OCI-LY7 (cell line): ENCODE results near the gene ATP2A3. TPM values are rescaled to one million over a fixed set of nuclear protein-coding genes. Genes with fewer than 3 reads are reported as not detected.

ENCODE experiments used
- BruUV-seq: library from RNA; stranded (reverse); fragments of 400-500 nt; replicated peaks from 2 replicates; lab custom pipeline; 2021; lab: Mats Ljungman, UMichigan
- CTCF ChIA-PET: fragments of 300-600 bp; sonication (Branson Sonifier 250); formaldehyde crosslinking; loops from one replicate; lab custom pipeline; 2022; ENCODE audit warnings: antibody characterized with exemption; ENCODE audit not compliant: unreplicated experiment; lab: Charles Lee
- POLR2A ChIA-PET: fragments of 300-600 bp; sonication (Branson Sonifier 250); formaldehyde crosslinking; loops from one replicate; lab custom pipeline; 2022; ENCODE audit warnings: antibody characterized with exemption; lab: Charles Lee
- DNase-seq: peaks from one replicate; pipeline ENCODE4 v3.0.0-alpha.2; 2015; ENCODE audit warnings: low spot score
- H2AFZ ChIP-seq: fragments of 200-600 bp; sonication (generic), shearing (Covaris generic); 2 replicates; pipeline ENCODE4 v1.6.1; 2014; ENCODE audit warnings: mild to moderate bottlenecking, antibody characterized with exemption, low read length, moderate library complexity
- H3K27ac ChIP-seq: fragments of 200-600 bp; sonication (generic); 2 replicates; pipeline ENCODE4 v1.5.1; 2014; ENCODE audit warnings: mixed run types, low read depth, mild to moderate bottlenecking, moderate library complexity, low read length, inconsistent platforms; ENCODE audit not compliant: poor library complexity, severe bottlenecking
- H3K36me3 ChIP-seq: fragments of 200-600 bp; sonication (generic); 2 replicates; pipeline ENCODE4 v1.6.1; 2014; ENCODE audit warnings: mild to moderate bottlenecking, antibody characterized with exemption, low read length, moderate library complexity, mixed read lengths; ENCODE audit not compliant: insufficient read depth
- H3K4me1 ChIP-seq: fragments of 200-600 bp; sonication (generic); 2 replicates; pipeline ENCODE4 v1.5.1; 2014; ENCODE audit warnings: mild to moderate bottlenecking, low read length; ENCODE audit not compliant: insufficient read depth, poor library complexity, severe bottlenecking
- H3K4me2 ChIP-seq: fragments of 200-600 bp; sonication (generic); 2 replicates; pipeline ENCODE4 v1.6.1; 2014; ENCODE audit warnings: mild to moderate bottlenecking, low read length
- H3K4me3 ChIP-seq: fragments of 200-600 bp; sonication (generic); 2 replicates; pipeline ENCODE4 v1.5.1; 2014; ENCODE audit warnings: mild to moderate bottlenecking, low read depth, low read length; ENCODE audit not compliant: poor library complexity, severe bottlenecking
- H3K79me2 ChIP-seq: fragments of 200-600 bp; sonication (generic); 2 replicates; pipeline ENCODE4 v1.6.1; 2016; ENCODE audit warnings: low read depth, mild to moderate bottlenecking, low read length, moderate library complexity, mixed read lengths; ENCODE audit not compliant: insufficient read depth
- H3K9me2 ChIP-seq: fragments of 200-600 bp; sonication (generic); 2 replicates; pipeline ENCODE4 v1.6.1; 2016; ENCODE audit warnings: mild to moderate bottlenecking, low read length, mixed read lengths; ENCODE audit not compliant: insufficient read depth
- H3K9me3 ChIP-seq: fragments of 200-600 bp; sonication (generic); 2 replicates; pipeline ENCODE4 v1.6.1; 2014; ENCODE audit warnings: mild to moderate bottlenecking, mixed run types, low read length, mixed read lengths
- H4K20me1 ChIP-seq: fragments of 200-600 bp; sonication (generic); 2 replicates; pipeline ENCODE4 v1.6.1; 2014; ENCODE audit warnings: mild to moderate bottlenecking, antibody characterized with exemption, low read length, moderate library complexity, mixed read lengths; ENCODE audit not compliant: insufficient read depth
- CTCF ChIP-seq: fragments of 200-600 bp; sonication (generic); conservative IDR thresholded peaks from 2 replicates; pipeline ENCODE4 v1.5.1; 2014; ENCODE audit warnings: mild to moderate bottlenecking, antibody characterized with exemption, low read length, moderate library complexity, mixed read lengths
- EZH2phosphoT487 ChIP-seq: fragments of 200-600 bp; sonication (generic); IDR thresholded peaks from 2 replicates; pipeline ENCODE4 v1.6.1; 2018; ENCODE audit warnings: low read depth, borderline replicate concordance, mild to moderate bottlenecking, mixed run types, antibody characterized with exemption, low read length, moderate library complexity, mixed read lengths
- intact Hi-C: fragments of 100-400 bp; cut with micrococcal nuclease; formaldehyde crosslinking; loops from one replicate; pipeline ENCODE4 v1.10.0; 2022; ENCODE audit not compliant: unreplicated experiment
- total RNA-seq, 2 experiments: library from RNA; depleted of rRNA in 1 of 2; stranded (reverse); fragments of >200 nt in 1 of 2; shearing (Covaris generic) in 1 of 2; gene quantifications; 2 replicates each; pipeline ENCODE4 v1.2.3, GENCODE V29; 2014 to 2022

The ATP2A3 gene
- total RNA-seq, 2 experiments from 2014 or later, result 108 to 353 TPM

- Histone ChIP-seq H3K79me2 (peaks cover 8% of the 10 kb centered on the region; the same call in 1 of the 2 replicates), H4K20me1 (peaks cover 7% of the 10 kb centered on the region; the same call in 1 of the 2 replicates), H3K4me3 (no peak overlapping the region), H3K36me3 (peaks cover 97% of the 10 kb centered on the region), H3K27ac (no peak overlapping the region), H3K9me2 (no peaks in the 10 kb centered on the region), H3K4me2 (no peak overlapping the region), H2AFZ (no peak overlapping the region), H3K9me3 (no peaks in the 10 kb centered on the region), H3K4me1 (no peaks in the 10 kb centered on the region)
- no TSS peak for BruUV-seq
- TF ChIP-seq CTCF, result no peak
- TF ChIP-seq EZH2phosphoT487, result no peak
- peak; percentile 74 for DNase-seq
- intact Hi-C loops, result no loop called here
- ChIA-PET CTCF (no interaction called here), POLR2A (no interaction called here)
Measured at GRCh38 chr17:3944485-3945388, 19.5 kb downstream of the ATP2A3 start.

- no peak overlapping the region for H3K4me3 ChIP-seq
- H3K36me3 ChIP-seq, result peaks cover 98% of the 10 kb centered on the region
- TF ChIP-seq EZH2phosphoT487, result no peak
- no peak for TF ChIP-seq CTCF
- intact Hi-C loops, result no loop called here
- H3K4me1 ChIP-seq, result no peaks in the 10 kb centered on the region
- no TSS peak for BruUV-seq
- H2AFZ ChIP-seq, result no peak overlapping the region
- no peak overlapping the region for H3K4me2 ChIP-seq
- H3K9me2 ChIP-seq, result no peaks in the 10 kb centered on the region
- no peaks in the 10 kb centered on the region for H3K9me3 ChIP-seq
- ChIA-PET POLR2A (no interaction called here), CTCF (no interaction called here)
- peaks cover 8% of the 10 kb centered on the region; the same call in 1 of the 2 replicates for H3K79me2 ChIP-seq
- H4K20me1 ChIP-seq, result peaks cover 7% of the 10 kb centered on the region; the same call in 1 of the 2 replicates
- H3K27ac ChIP-seq, result no peak overlapping the region
- no peak for DNase-seq
Measured at GRCh38 chr17:3943240-3943891, 20.9 kb downstream of the ATP2A3 start.
